Neural cell (in vitro differentiated cells): ENCODE results near the gene MAN2B2. TPM values are rescaled to one million over a fixed set of nuclear protein-coding genes. Genes with fewer than 3 reads are reported as not detected.
"Not testable (repeated sequence)": the region's sequence is repeated elsewhere in the genome, so short reads cannot be mapped to it uniquely, and the experiment has no call there.

ENCODE experiments used
- H2AFZ ChIP-seq: fragments of 200-600, 300-800 bp; sonication (generic), shearing (Covaris generic); 2 replicates; pipeline ENCODE4 v1.6.0; 2014; ENCODE audit warnings: low read depth, mild to moderate bottlenecking, antibody characterized with exemption, low read length, moderate library complexity
- H3F3A ChIP-seq: fragments of 200-600 bp; shearing (Covaris generic); 2 replicates; pipeline ENCODE4 v1.6.1; 2016; ENCODE audit warnings: mild to moderate bottlenecking, moderate library complexity, mixed read lengths, antibody characterized with exemption, low read length; ENCODE audit not compliant: insufficient read depth, poor library complexity, severe bottlenecking
- H3K27ac ChIP-seq: fragments of 200-600, 300-800 bp; sonication (generic), shearing (Covaris generic); 2 replicates; pipeline ENCODE4 v1.5.1; 2014; ENCODE audit warnings: mild to moderate bottlenecking, low read length, moderate library complexity
- H3K27me3 ChIP-seq: fragments of 300-800, 200-600 bp; sonication (generic), shearing (Covaris generic); 2 replicates; pipeline ENCODE4 v1.6.0; 2014; ENCODE audit warnings: mild to moderate bottlenecking, low read depth, low read length, moderate library complexity; ENCODE audit not compliant: insufficient read depth
- H3K36me3 ChIP-seq: fragments of 300-800, 200-600 bp; sonication (generic), shearing (Covaris generic); 2 replicates; pipeline ENCODE4 v1.5.1; 2014; ENCODE audit warnings: mild to moderate bottlenecking, antibody characterized with exemption, low read length, moderate library complexity; ENCODE audit not compliant: insufficient read depth
- H3K4me2 ChIP-seq: fragments of 300-800, 200-600 bp; sonication (generic), shearing (Covaris generic); 2 replicates; pipeline ENCODE4 v1.6.0; 2014; ENCODE audit warnings: mild to moderate bottlenecking, low read length
- H3K4me3 ChIP-seq: fragments of 300-800, 200-600 bp; sonication (generic), shearing (Covaris generic); 2 replicates; pipeline ENCODE4 v1.5.1; 2014; ENCODE audit warnings: mild to moderate bottlenecking, low read length, moderate library complexity
- H3K79me2 ChIP-seq: fragments of 200-600 bp; shearing (Covaris generic); replicated peaks from 2 replicates; pipeline ENCODE4 v1.6.0; 2014; ENCODE audit warnings: mild to moderate bottlenecking, low read length, moderate library complexity; ENCODE audit not compliant: insufficient read depth
- H3K9ac ChIP-seq: fragments of 300-800, 200-600 bp; sonication (generic), shearing (Covaris generic); 2 replicates; pipeline ENCODE4 v1.6.1; 2016; ENCODE audit warnings: mild to moderate bottlenecking, low read length, mixed read lengths
- H3K9me2 ChIP-seq: fragments of 200-600 bp; shearing (Covaris generic); 2 replicates; pipeline ENCODE4 v1.6.1; 2016; ENCODE audit warnings: mild to moderate bottlenecking, low read length, mixed read lengths; ENCODE audit not compliant: insufficient read depth
- H3K9me3 ChIP-seq: fragments of 200-600, 300-800 bp; sonication (generic), shearing (Covaris generic); 2 replicates; pipeline ENCODE4 v1.6.1; 2016; ENCODE audit warnings: mild to moderate bottlenecking, mixed run types, low read length, moderate library complexity, mixed read lengths
- H4K20me1 ChIP-seq: fragments of 200-600 bp; shearing (Covaris generic); 2 replicates; pipeline ENCODE4 v1.6.1; 2016; ENCODE audit warnings: mild to moderate bottlenecking, mixed run types; ENCODE audit not compliant: insufficient read depth
- CTCF ChIP-seq: fragments of 450-650 bp; IDR thresholded peaks from 2 replicates; pipeline ENCODE4 v1.5.1; 2014; ENCODE audit warnings: antibody characterized with exemption, mild to moderate bottlenecking, moderate library complexity; ENCODE audit not compliant: poor library complexity, severe bottlenecking
- EP300 ChIP-seq: fragments of 450-650 bp; conservative IDR thresholded peaks from 2 replicates; pipeline ENCODE4 v1.6.1; 2014; ENCODE audit warnings: antibody characterized with exemption, mild to moderate bottlenecking, moderate library complexity; ENCODE audit not compliant: poor library complexity, severe bottlenecking
- EZH2 ChIP-seq: fragments of 200-600, 300-800 bp; shearing (Covaris generic), sonication (generic); IDR thresholded peaks from 2 replicates; pipeline ENCODE4 v1.6.1; 2014; ENCODE audit warnings: antibody characterized with exemption, low read length, borderline replicate concordance, mild to moderate bottlenecking; ENCODE audit not compliant: insufficient read depth, poor library complexity, severe bottlenecking
- MXI1 ChIP-seq: fragments of 450-650 bp; conservative IDR thresholded peaks from 2 replicates; pipeline ENCODE4 v1.6.1; 2014; ENCODE audit warnings: antibody characterized with exemption, mild to moderate bottlenecking; ENCODE audit not compliant: poor library complexity, severe bottlenecking
- POLR2AphosphoS5 ChIP-seq: IDR thresholded peaks from 2 replicates; pipeline ENCODE4 v1.6.1; 2012
- RAD21 ChIP-seq: fragments of 450-650 bp; conservative IDR thresholded peaks from 2 replicates; pipeline ENCODE4 v1.6.1; 2014; ENCODE audit warnings: antibody characterized with exemption, mild to moderate bottlenecking, moderate library complexity
- REST ChIP-seq: IDR thresholded peaks from 2 replicates; pipeline ENCODE4 v1.6.1; 2012; ENCODE audit warnings: borderline replicate concordance
- SMC3 ChIP-seq: fragments of 450-650 bp; conservative IDR thresholded peaks from 2 replicates; pipeline ENCODE4 v1.6.1; 2014; ENCODE audit warnings: antibody characterized with exemption, mild to moderate bottlenecking, moderate library complexity; ENCODE audit not compliant: poor library complexity
- TAF1 ChIP-seq: IDR thresholded peaks from 2 replicates; pipeline ENCODE4 v1.6.1; 2012; ENCODE audit warnings: low read depth
- polyA plus RNA-seq: library from polyadenylated mRNA; depleted of rRNA; stranded (reverse); fragments of >200 nt; gene quantifications from 2 replicates; pipeline ENCODE4 v1.2.3, GENCODE V29; 2014

Gene MAN2B2
- polyA plus RNA-seq, 1 donor from 2014 or later = 7.5 TPM

GRCh38 chr4:6672131-6672530, 97.1 kb downstream of the MAN2B2 start:
- no peak overlapping the region for H3K27ac ChIP-seq
- no peaks in the 10 kb centered on the region for H3F3A ChIP-seq

GRCh38 chr4:6672541-6673190, 97.7 kb downstream of the MAN2B2 start:
- H2AFZ ChIP-seq, H3K36me3 ChIP-seq, H3K9me2 ChIP-seq, H3K9ac ChIP-seq, H3F3A ChIP-seq, H3K4me2 ChIP-seq, H3K9me3 ChIP-seq, H4K20me1 ChIP-seq, H3K27ac ChIP-seq, H3K27me3 ChIP-seq, H3K79me2 ChIP-seq: not testable (repeated sequence)
- peak overlapping the region; percentile 91 for H3K4me3 ChIP-seq

More at GRCh38 chr4:6672131-6672530, 97.1 kb downstream of the MAN2B2 start:
- H3K4me2 ChIP-seq = no peak overlapping the region
- no peak for TF ChIP-seq SMC3
- TF ChIP-seq MXI1 = no peak
- no peak for TF ChIP-seq CTCF
- TF ChIP-seq POLR2AphosphoS5 = no peak
- TF ChIP-seq REST = no peak
- no peak for TF ChIP-seq RAD21
- TF ChIP-seq TAF1 = no peak
- no peak for TF ChIP-seq EP300
- TF ChIP-seq EZH2 = no peak
- H3K4me3 ChIP-seq = no peak overlapping the region
- H2AFZ ChIP-seq = no peak overlapping the region
- H3K27me3 ChIP-seq = no peaks in the 10 kb centered on the region
- no peak overlapping the region for H3K9ac ChIP-seq
- H3K36me3 ChIP-seq = no peaks in the 10 kb centered on the region
- peaks cover 8% of the 10 kb centered on the region for H3K79me2 ChIP-seq
- no peaks in the 10 kb centered on the region for H4K20me1 ChIP-seq
- H3K9me3 ChIP-seq = no peaks in the 10 kb centered on the region
- no peaks in the 10 kb centered on the region for H3K9me2 ChIP-seq

Other genes with a start within 250 kb of the MAN2B2 start
- gene PPP2R2C, start 102.6 kb upstream of the MAN2B2 start, polyA plus RNA-seq = 34.4 and 41.2 TPM in 2 replicates
- gene MRFAP1, start 65.5 kb downstream of the MAN2B2 start, polyA plus RNA-seq = 284 and 322 TPM in 2 replicates
- not detected in 2 replicates for gene S100P, start 118.7 kb downstream of the MAN2B2 start, polyA plus RNA-seq
- 421 and 438 TPM in 2 replicates for gene MRFAP1L1, start 134.7 kb downstream of the MAN2B2 start, polyA plus RNA-seq
- 21.2 and 31.9 TPM in 2 replicates for gene BLOC1S4, start 141.0 kb downstream of the MAN2B2 start, polyA plus RNA-seq
- 55.9 and 57.6 TPM in 2 replicates for gene KIAA0232, start 207.5 kb downstream of the MAN2B2 start, polyA plus RNA-seq